IPS-18a (cell line): ENCODE measurements around the gene IL22RA1.

Source experiments
- H3K27ac ChIP-seq: one replicate; pipeline ENCODE4 v1.5.1; 2013; ENCODE audit warnings: low read length
- H3K27me3 ChIP-seq: one replicate; pipeline ENCODE4 v1.6.1; 2013; ENCODE audit warnings: mild to moderate bottlenecking, low read length; ENCODE audit not compliant: control insufficient read depth, insufficient read depth
- H3K36me3 ChIP-seq: one replicate; pipeline ENCODE4 v1.6.1; 2013; ENCODE audit warnings: low read depth, low read length; ENCODE audit not compliant: control insufficient read depth
- H3K4me1 ChIP-seq: one replicate; pipeline ENCODE4 v1.6.1; 2013; ENCODE audit warnings: low read depth, low read length; ENCODE audit not compliant: control insufficient read depth
- H3K4me3 ChIP-seq: one replicate; pipeline ENCODE4 v1.5.1; 2013; ENCODE audit warnings: low read length
- H3K9ac ChIP-seq: one replicate; pipeline ENCODE4 v1.6.1; 2013; ENCODE audit warnings: mild to moderate bottlenecking, low read length, moderate library complexity
- H3K9me3 ChIP-seq: one replicate; pipeline ENCODE4 v1.6.1; 2013; ENCODE audit warnings: low read depth, low read length; ENCODE audit not compliant: control insufficient read depth

IL22RA1 gene

DNA sequence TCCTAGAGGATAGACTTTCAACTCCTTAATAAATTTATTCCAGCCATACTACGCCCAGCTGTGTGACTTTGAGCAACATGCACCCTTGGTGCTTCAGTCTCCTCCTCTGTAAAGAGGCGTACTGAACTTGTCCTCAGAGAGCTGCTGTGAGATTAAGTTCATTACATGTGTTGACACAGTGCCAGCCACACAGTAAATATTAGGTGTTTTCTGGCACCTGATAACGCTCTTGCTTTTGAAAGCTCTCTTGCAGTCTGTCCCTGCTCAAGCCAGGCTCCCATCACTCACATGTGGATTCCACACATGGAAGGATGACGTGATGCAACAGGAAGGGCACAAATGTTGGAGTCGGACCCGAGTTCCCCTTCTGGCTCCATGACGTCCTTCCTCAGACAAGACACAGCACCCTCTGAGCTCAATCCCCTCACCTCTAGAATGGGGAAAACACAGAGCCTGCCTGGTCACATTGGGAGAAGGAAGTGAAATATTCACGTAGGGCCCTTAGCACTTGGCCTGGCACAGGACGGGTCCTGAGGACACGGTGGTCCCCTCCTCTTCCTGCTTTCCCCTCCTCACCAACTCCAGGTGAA is 36.4 kb upstream of the IL22RA1 start:
- Histone ChIP-seq H3K36me3 (peaks cover 3% of the 10 kb centered on the region), H3K4me3 (no peak overlapping the region), H3K9ac (no peak overlapping the region), H3K27ac (no peak overlapping the region), H3K27me3 (no peaks in the 10 kb centered on the region), H3K4me1 (no peaks in the 10 kb centered on the region), H3K9me3 (no peaks in the 10 kb centered on the region)

GRCh38 chr1:24178407-24178806 is 35.5 kb upstream of the IL22RA1 start:
- Histone ChIP-seq H3K9ac (no peak overlapping the region), H3K27me3 (no peaks in the 10 kb centered on the region), H3K36me3 (peaks cover 3% of the 10 kb centered on the region), H3K4me3 (no peak overlapping the region), H3K27ac (no peak overlapping the region), H3K4me1 (no peaks in the 10 kb centered on the region), H3K9me3 (no peaks in the 10 kb centered on the region)

GRCh38 chr1:24177161-24177560 is 34.2 kb upstream of the IL22RA1 start:
- H3K27me3 ChIP-seq: no peaks in the 10 kb centered on the region
- H3K4me1 ChIP-seq: no peaks in the 10 kb centered on the region
- H3K9ac ChIP-seq: no peak overlapping the region
- no peaks in the 10 kb centered on the region for H3K9me3 ChIP-seq
- no peak overlapping the region for H3K4me3 ChIP-seq
- H3K27ac ChIP-seq: no peak overlapping the region
- H3K36me3 ChIP-seq: peaks cover 3% of the 10 kb centered on the region

GRCh38 chr1:24175033-24175755 is 32.3 kb upstream of the IL22RA1 start:
- H3K36me3 ChIP-seq: peaks cover 3% of the 10 kb centered on the region
- no peaks in the 10 kb centered on the region for H3K27me3 ChIP-seq
- no peak overlapping the region for H3K4me3 ChIP-seq
- H3K27ac ChIP-seq: no peak overlapping the region
- no peaks in the 10 kb centered on the region for H3K4me1 ChIP-seq
- no peaks in the 10 kb centered on the region for H3K9me3 ChIP-seq
- no peak overlapping the region for H3K9ac ChIP-seq

- Histone ChIP-seq H3K36me3 (peaks cover 5% of the 10 kb centered on the region), H3K27ac (no peak overlapping the region), H3K4me3 (no peak overlapping the region), H3K9ac (no peak overlapping the region), H3K4me1 (no peaks in the 10 kb centered on the region), H3K27me3 (no peaks in the 10 kb centered on the region), H3K9me3 (no peaks in the 10 kb centered on the region)
Measured at GRCh38 chr1:24173638-24174575, 31.0 kb upstream of the IL22RA1 start.

- Histone ChIP-seq H3K36me3 (peaks cover 9% of the 10 kb centered on the region), H3K27me3 (no peaks in the 10 kb centered on the region), H3K9me3 (no peaks in the 10 kb centered on the region), H3K27ac (no peak overlapping the region), H3K9ac (no peak overlapping the region), H3K4me3 (no peak overlapping the region), H3K4me1 (no peaks in the 10 kb centered on the region)
Measured at GRCh38 chr1:24172598-24172997, 29.7 kb upstream of the IL22RA1 start.

DNA sequence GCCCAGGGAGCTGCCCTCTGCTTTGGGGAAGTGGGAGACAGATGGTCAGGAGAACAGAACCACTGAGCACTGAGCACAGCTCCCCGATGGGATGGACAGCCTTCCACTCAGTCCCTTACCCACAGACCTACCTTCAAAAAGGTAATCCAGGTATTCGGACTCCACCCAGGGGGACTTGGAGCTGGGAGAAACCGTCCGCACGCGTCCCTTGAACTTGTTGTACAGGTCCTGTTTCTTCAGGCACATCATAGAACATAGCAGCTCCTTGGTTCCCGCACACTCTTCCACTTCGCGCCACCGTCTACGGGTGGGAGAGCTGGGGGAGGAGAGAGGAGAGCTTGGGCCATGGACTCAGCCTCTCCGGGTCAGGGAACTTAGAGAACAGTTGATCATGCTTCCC is 26.3 kb upstream of the IL22RA1 start:
- no peaks in the 10 kb centered on the region for H3K27me3 ChIP-seq
- no peaks in the 10 kb centered on the region for H3K4me1 ChIP-seq
- H3K36me3 ChIP-seq: peaks cover 17% of the 10 kb centered on the region
- H3K4me3 ChIP-seq: no peak overlapping the region
- no peak overlapping the region for H3K9ac ChIP-seq
- H3K9me3 ChIP-seq: no peaks in the 10 kb centered on the region
- H3K27ac ChIP-seq: no peak overlapping the region

- Histone ChIP-seq H3K4me3 (no peak overlapping the region), H3K36me3 (peaks cover 17% of the 10 kb centered on the region), H3K27me3 (no peaks in the 10 kb centered on the region)
Measured at GRCh38 chr1:24168245-24168644, 25.3 kb upstream of the IL22RA1 start.

GRCh38 chr1:24167008-24167407 is 24.1 kb upstream of the IL22RA1 start:
- Histone ChIP-seq H3K9me3 (no peaks in the 10 kb centered on the region), H3K36me3 (peaks cover 19% of the 10 kb centered on the region), H3K4me1 (no peaks in the 10 kb centered on the region), H3K27me3 (no peaks in the 10 kb centered on the region), H3K4me3 (no peak overlapping the region), H3K9ac (no peak overlapping the region), H3K27ac (no peak overlapping the region)

More at GRCh38 chr1:24168245-24168644, 25.3 kb upstream of the IL22RA1 start:
- no peak overlapping the region for H3K9ac ChIP-seq
- H3K27ac ChIP-seq: no peak overlapping the region
- H3K4me1 ChIP-seq: no peaks in the 10 kb centered on the region
- no peaks in the 10 kb centered on the region for H3K9me3 ChIP-seq

- Histone ChIP-seq H3K9me3 (no peaks in the 10 kb centered on the region), H3K4me3 (no peak overlapping the region), H3K27me3 (no peaks in the 10 kb centered on the region), H3K9ac (no peak overlapping the region), H3K27ac (no peak overlapping the region), H3K4me1 (no peaks in the 10 kb centered on the region), H3K36me3 (peaks cover 19% of the 10 kb centered on the region)
Measured at GRCh38 chr1:24165500-24165899, 22.6 kb upstream of the IL22RA1 start.

DNA sequence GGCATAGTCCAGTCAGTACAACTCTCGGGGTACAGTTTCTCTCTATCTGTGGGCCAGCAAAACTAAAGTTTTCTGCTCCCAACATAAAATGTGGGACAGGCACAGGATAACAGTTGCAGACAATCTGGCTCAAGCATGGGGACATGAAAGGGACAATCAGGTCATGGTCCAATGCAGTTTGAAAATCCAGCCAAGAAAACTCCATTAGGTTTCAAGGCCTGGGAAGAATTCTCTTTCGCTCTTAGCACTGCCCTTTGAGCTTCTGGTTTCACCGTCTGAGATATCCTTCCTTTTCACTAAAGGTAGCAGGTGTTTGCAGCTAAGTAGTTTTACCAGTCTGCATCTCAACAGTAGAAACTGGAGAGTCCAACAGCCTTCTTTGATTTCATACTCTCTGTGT is 21.1 kb upstream of the IL22RA1 start:
- Histone ChIP-seq H3K4me1 (no peaks in the 10 kb centered on the region), H3K9ac (no peak overlapping the region), H3K27ac (no peak overlapping the region), H3K36me3 (peaks cover 19% of the 10 kb centered on the region), H3K27me3 (no peaks in the 10 kb centered on the region), H3K9me3 (no peaks in the 10 kb centered on the region), H3K4me3 (no peak overlapping the region)
